ENCODE measurements around the gene DPH1. TPM values are rescaled to one million over a fixed set of nuclear protein-coding genes. Genes with fewer than 3 reads are reported as not detected.
A peak's percentile ranks its signal among the peaks of the same experiment; 100 is the strongest.

Gene DPH1
- polyA plus RNA-seq, 2 of the 4 experiments (the other 2 are of a cell fraction) = 25.5 to 33.6 TPM

GRCh38 chr17:2049333-2050299, 19.7 kb downstream of the DPH1 start:
- Histone ChIP-seq H3K4me1 (peaks cover 7% of the 10 kb centered on the region; the same call in 2 of the 3 replicates), H3K27ac (peak overlapping the region; percentile 82 to 89), H3K4me2 (peak overlapping the region; percentile 96), H3K9me3 (no peaks in the 10 kb centered on the region), H3K4me3 (peak overlapping the region; percentile 70)
- WGBS (ENCODE audit: missing lambda C conversion rate) = 21% methylated on average over 15 of the region's 104 CpGs
- ChIA-PET POLR2A (interaction anchor here (1.1 kb wide), 1 partner anchor 253 kb away, joined by 6 read pairs; the partner anchor contains the start of gene SMG6), CTCF (interaction anchor here (1.2 to 16.1 kb wide), 7 partner anchors 7 to 233 kb away, joined by 3 to 224 read pairs (median 17); partner anchors contain the start of genes DPH1, HIC1 and RTN4RL1)
- peak; percentile 74 to 81 for DNase-seq (ENCODE audit: low read depth in 1 of 2, low spot score in 1 of 2)
- FAIRE-seq = no peak
- ATAC-seq = peak; percentile 17 to 30
- TF ChIP-seq MAZ (IDR thresholded peaks at IDR 0.05; ENCODE audit: borderline replicate concordance, low read depth, low read length) = no peak
- TF ChIP-seq E2F6 (IDR thresholded peaks at IDR 0.05; ENCODE audit: borderline replicate concordance, low read depth) = no peak
- peak; percentile 32; the same call in 1 of the 2 replicates for TF ChIP-seq POLR2A (IDR thresholded peaks at IDR 0.05; ENCODE audit: low read length)
- TF ChIP-seq ESRRA (IDR thresholded peaks at IDR 0.05; ENCODE audit: borderline replicate concordance, low read length) = no peak
- no peak; a peak in 2 of 5 replicates for TF ChIP-seq JUN (IDR thresholded peaks at IDR 0.05)
- no peak for TF ChIP-seq RARB (CRISPR knock-in tag; IDR thresholded peaks at IDR 0.05)
- no peak for TF ChIP-seq ELK1 (IDR thresholded peaks at IDR 0.05; ENCODE audit: low read depth, low read length)
- no peak for TF ChIP-seq SREBF2 (IDR thresholded peaks at IDR 0.05)
- TF ChIP-seq KDM5A (IDR thresholded peaks at IDR 0.05) = no peak
- TF ChIP-seq CHD2 (IDR thresholded peaks at IDR 0.05; ENCODE audit: low read length, partially characterized antibody) = no peak
- TF ChIP-seq FOSL2 (IDR thresholded peaks at IDR 0.05) = no peak
- no peak for TF ChIP-seq FOSL2 (CRISPR knock-in tag; IDR thresholded peaks at IDR 0.05)
- peak; percentile 66 for TF ChIP-seq MYC (IDR thresholded peaks at IDR 0.05; ENCODE audit: borderline replicate concordance, low read length)
- TF ChIP-seq PBX3 (IDR thresholded peaks at IDR 0.05) = no peak
- no peak for TF ChIP-seq FOSB (CRISPR knock-in tag; IDR thresholded peaks at IDR 0.05)
- TF ChIP-seq RCOR1 (IDR thresholded peaks at IDR 0.05; ENCODE audit: low read depth, low read length) = no peak
- TF ChIP-seq HMGXB4 (CRISPR knock-in tag; IDR thresholded peaks at IDR 0.05; ENCODE audit: borderline replicate concordance) = no peak
- no peak for TF ChIP-seq RAD21 (conservative IDR thresholded peaks at IDR 0.05 in 1 of 2, IDR thresholded peaks at IDR 0.05 in 1 of 2)
- TF ChIP-seq CEBPB (IDR thresholded peaks at IDR 0.05) = no peak
- TF ChIP-seq TFCP2L1 (CRISPR knock-in tag; IDR thresholded peaks at IDR 0.05) = no peak
- no peak for TF ChIP-seq ZSCAN20 (CRISPR knock-in tag; IDR thresholded peaks at IDR 0.05)
- peak; percentile 70; the same call in 1 of the 2 replicates for TF ChIP-seq PHF8 (IDR thresholded peaks at IDR 0.05; ENCODE audit: borderline replicate concordance, low read depth)
- no peak for TF ChIP-seq HEYL (CRISPR knock-in tag; IDR thresholded peaks at IDR 0.05)
- no peak for TF ChIP-seq NPAS2 (CRISPR knock-in tag; IDR thresholded peaks at IDR 0.05; ENCODE audit: borderline replicate concordance)
- TF ChIP-seq ATOH8 (CRISPR knock-in tag; IDR thresholded peaks at IDR 0.05; ENCODE audit: low read depth) = no peak
- TF ChIP-seq HOXA7 (CRISPR knock-in tag; IDR thresholded peaks at IDR 0.05) = no peak
- TF ChIP-seq POLR2AphosphoS2 (conservative IDR thresholded peaks at IDR 0.05; ENCODE audit: low read length) = no peak
- no peak for TF ChIP-seq JUNB (IDR thresholded peaks at IDR 0.05)
- TF ChIP-seq ZNF302 (CRISPR knock-in tag; IDR thresholded peaks at IDR 0.05) = no peak
- no peak for TF ChIP-seq BHLHE40 (IDR thresholded peaks at IDR 0.05; ENCODE audit: low read depth, low read length)
- TF ChIP-seq EP300 (IDR thresholded peaks at IDR 0.05) = no peak
- no peak for TF ChIP-seq EHF (CRISPR knock-in tag; IDR thresholded peaks at IDR 0.05)
- TF ChIP-seq RFX5 (IDR thresholded peaks at IDR 0.05) = 0 out of 2 replicates have a peak, but pooled peaks have one; percentile 32
- no peak for TF ChIP-seq USF2 (IDR thresholded peaks at IDR 0.05)
- no peak for TF ChIP-seq NR3C1 (IDR thresholded peaks at IDR 0.05)

Measured in A549 (cell line).